K562 (cell line): ENCODE results near the gene ALK. TPM values are rescaled to one million over a fixed set of nuclear protein-coding genes. Genes with fewer than 3 reads are reported as not detected.

Source experiments
- BRCA1 ChIP-seq, 2 experiments: fragments of 450-650 bp in 1 of 2; sonication (generic) in 1 of 2; formaldehyde crosslinking in 1 of 2; IDR thresholded peaks; 2 replicates each; pipeline versions ENCODE4 v1.5.0 to v1.6.1; 2017 to 2020; ENCODE audit warnings: mild to moderate bottlenecking in 1 of 2, missing genetic modification reagents in 1 of 2
- CBX8 ChIP-seq: fragments of 200-600 bp; sonication (generic); IDR thresholded peaks from 2 replicates; pipeline ENCODE4 v1.6.1; 2012; ENCODE audit warnings: borderline replicate concordance, mixed run types, low read depth, mild to moderate bottlenecking, moderate library complexity, mixed read lengths, low read length, control low read depth, inconsistent platforms; ENCODE audit not compliant: poor library complexity, severe bottlenecking; ENCODE audit errors: extremely low read depth
- CHAMP1 ChIP-seq: fragments of 450-650 bp; IDR thresholded peaks from 2 replicates; pipeline ENCODE4 v1.6.1; 2016; ENCODE audit warnings: mild to moderate bottlenecking
- CREBBP ChIP-seq: IDR thresholded peaks from one replicate; pipeline ENCODE4 v1.6.1; 2012; ENCODE audit warnings: low read depth, mild to moderate bottlenecking, control low read depth, inconsistent platforms, low read length
- TFAP4 ChIP-seq: sonication (generic); formaldehyde crosslinking; IDR thresholded peaks from 2 replicates; pipeline ENCODE4 v1.8.0; 2022; ENCODE audit warnings: missing genetic modification reagents, mild to moderate bottlenecking, moderate library complexity, borderline replicate concordance
- TRIM25 ChIP-seq: fragments of 450-650 bp; IDR thresholded peaks from 2 replicates; pipeline ENCODE4 v1.7.0; 2016; ENCODE audit warnings: borderline replicate concordance
- ZNF354B ChIP-seq: fragments of 250-450 bp; sonication (Bioruptor Pico); IDR thresholded peaks from 2 replicates; pipeline ENCODE4 v1.4.0; 2020
- polyA plus RNA-seq, 8 experiments: library from polyadenylated mRNA; depleted of rRNA in 4 of 8; stranded (reverse) in 5 of 8; unstranded in 3 of 8; fragments of >200 nt; fragmentation: Nextera tagmentation in 2 of 8; fragmentation: Illumina TruSeq in 1 of 8; extraction: Ambion mirVana in 2 of 8; extraction: Trizol in 1 of 8; gene quantifications; 2 replicates each; pipeline versions ENCODE4 v1.2.1 to v1.2.3, GENCODE V29; 2011 to 2014; ENCODE audit warnings: inconsistent platforms in 1 of 8, missing spikeins in 1 of 8
- total RNA-seq, 7 experiments: library from RNA; depleted of rRNA in 6 of 7; stranded (reverse); fragments of >200 nt in 6 of 7; fragmentation: Illumina TruSeq in 2 of 7; extraction: Trizol in 2 of 7; gene quantifications; 2 replicates each; pipeline versions ENCODE4 v1.2.1 to v1.2.3, GENCODE V29; 2011 to 2021; ENCODE audit warnings: low replicate concordance in 1 of 7

The ALK gene
- total and polyA plus RNA-seq, 9 of the 15 experiments (the other 6 are each of a cell fraction or from before 2014, with no cell fraction given): not detected

GRCh38 chr2:29469516-29469915 is 451.9 kb downstream of the ALK start (continued):
- no peak for TF ChIP-seq TFAP4 (CRISPR knock-in tag)
- TF ChIP-seq ZNF354B: no peak
- TF ChIP-seq CBX8: no peak
- no peak for TF ChIP-seq CHAMP1
- TF ChIP-seq BRCA1 (IDR thresholded peaks at IDR 0.05): no peak
- TF ChIP-seq BRCA1 (CRISPR knock-in tag; IDR thresholded peaks at IDR 0.05): no peak
- no peak for TF ChIP-seq TRIM25
- TF ChIP-seq CREBBP: no peak
